SK-N-SH treated with all-trans-retinoic acid at 6 μM for 48 hours (cell line): ENCODE data around the gene C11orf58.

Source experiments
- ARNTL ChIP-seq: fragments of 450-650 bp; formaldehyde crosslinking; IDR thresholded peaks from 2 replicates; pipeline ENCODE4 v1.5.0; 2020; ENCODE audit warnings: low read depth, mild to moderate bottlenecking, moderate library complexity, borderline replicate concordance
- CREB5 ChIP-seq: fragments of 250-450 bp; sonication (Bioruptor Pico); IDR thresholded peaks from 2 replicates; pipeline ENCODE4 v1.5.1; 2020; ENCODE audit warnings: low read depth, mild to moderate bottlenecking, moderate library complexity
- CSDC2 ChIP-seq: fragments of 250-450 bp; sonication (Bioruptor Pico); IDR thresholded peaks from 2 replicates; pipeline ENCODE4 v1.5.0; 2020; ENCODE audit warnings: mild to moderate bottlenecking, moderate library complexity
- CSRNP3 ChIP-seq: fragments of 250-450 bp; sonication (Bioruptor Pico); IDR thresholded peaks from 2 replicates; pipeline ENCODE4 v1.5.1; 2021; ENCODE audit warnings: mild to moderate bottlenecking, moderate library complexity
- ESRRG ChIP-seq: fragments of 250-450 bp; sonication (Bioruptor Pico); IDR thresholded peaks from 2 replicates; pipeline ENCODE4 v1.6.1; 2021; ENCODE audit warnings: mild to moderate bottlenecking
- ISL1 ChIP-seq: fragments of 250-450 bp; sonication (Bioruptor Pico); IDR thresholded peaks from 2 replicates; pipeline ENCODE4 v2.1.2; 2022; ENCODE audit warnings: mild to moderate bottlenecking, moderate library complexity
- PATZ1 ChIP-seq: fragments of 250-450 bp; sonication (Bioruptor Pico); IDR thresholded peaks from 2 replicates; pipeline ENCODE4 v1.8.0; 2020; ENCODE audit warnings: mild to moderate bottlenecking, moderate library complexity, borderline replicate concordance
- PPARA ChIP-seq: fragments of 250-450 bp; sonication (Bioruptor Pico); IDR thresholded peaks from 2 replicates; pipeline ENCODE4 v1.5.0; 2020; ENCODE audit warnings: mild to moderate bottlenecking, borderline replicate concordance
- SNAI2 ChIP-seq: fragments of 250-450 bp; sonication (Bioruptor Pico); IDR thresholded peaks from 2 replicates; pipeline ENCODE4 v1.5.0; 2020; ENCODE audit warnings: mild to moderate bottlenecking, moderate library complexity
- TSHZ2 ChIP-seq: fragments of 250-450 bp; sonication (Bioruptor Pico); IDR thresholded peaks from 2 replicates; pipeline ENCODE4 v1.5.0; 2020; ENCODE audit warnings: mild to moderate bottlenecking, moderate library complexity
- ZC3H10 ChIP-seq: fragments of 250-450 bp; sonication (Bioruptor Pico); IDR thresholded peaks from 2 replicates; pipeline ENCODE4 v1.5.1; 2021; ENCODE audit warnings: mild to moderate bottlenecking, moderate library complexity
- ZFP30 ChIP-seq: fragments of 450-650 bp; formaldehyde crosslinking; IDR thresholded peaks from 2 replicates; pipeline ENCODE4 v1.5.0; 2022; ENCODE audit warnings: mild to moderate bottlenecking, moderate library complexity
- ZNF70 ChIP-seq: fragments of 450-650 bp; formaldehyde crosslinking; IDR thresholded peaks from 2 replicates; pipeline ENCODE4 v1.5.0; 2020; ENCODE audit warnings: mild to moderate bottlenecking, moderate library complexity
- ZNF8 ChIP-seq: fragments of 450-650 bp; formaldehyde crosslinking; IDR thresholded peaks from 2 replicates; pipeline ENCODE4 v1.5.0; 2020; ENCODE audit warnings: mild to moderate bottlenecking, moderate library complexity

- TF ChIP-seq ARNTL: no peak
- no peak for TF ChIP-seq SNAI2 (CRISPR knock-in tag)
- TF ChIP-seq ZC3H10 (CRISPR knock-in tag): no peak
- no peak for TF ChIP-seq CSDC2 (CRISPR knock-in tag)
- no peak for TF ChIP-seq CREB5 (CRISPR knock-in tag)
- TF ChIP-seq ESRRG (CRISPR knock-in tag): no peak
- no peak for TF ChIP-seq ZNF8
- no peak for TF ChIP-seq ZFP30 (CRISPR knock-in tag)
- no peak for TF ChIP-seq TSHZ2 (CRISPR knock-in tag)
- TF ChIP-seq PATZ1 (CRISPR knock-in tag): no peak
- TF ChIP-seq PPARA (CRISPR knock-in tag): no peak
- TF ChIP-seq ISL1: no peak
- no peak for TF ChIP-seq ZNF70 (CRISPR knock-in tag)
- no peak for TF ChIP-seq CSRNP3
Measured at GRCh38 chr11:16784666-16785065, 46.2 kb downstream of the C11orf58 start.
